Fibroblast of peridontal ligament (primary cell): ENCODE measurements around the gene CYP2D6.
"Not testable (repeated sequence)": the region's sequence is repeated elsewhere in the genome, so short reads cannot be mapped to it uniquely, and the experiment has no call there.

Experiments used
- DNase-seq: peaks from one replicate; pipeline ENCODE4 v3.0.0-alpha.2; 2010; ENCODE audit errors: extremely low read depth

The CYP2D6 gene

GRCh38 chr22:42134100-42135020 lies 3.8 kb upstream of the CYP2D6 start:
- DNase-seq: no peak

- DNase-seq: no peak
Measured at GRCh38 chr22:42132457-42132856, 1.8 kb upstream of the CYP2D6 start.

- no peak for DNase-seq
Measured at GRCh38 chr22:42131562-42131961, 952 bp upstream of the CYP2D6 start.

- not testable (repeated sequence) for DNase-seq
Measured at GRCh38 chr22:42130182-42130581, 428 bp downstream of the CYP2D6 start.

- DNase-seq: not testable (repeated sequence)
Measured at GRCh38 chr22:42128776-42129694, 1.6 kb downstream of the CYP2D6 start.

- not testable (repeated sequence) for DNase-seq
Measured at GRCh38 chr22:42128007-42128406, 2.6 kb downstream of the CYP2D6 start.

- DNase-seq: no peak
Measured at GRCh38 chr22:42127606-42128005, 3.0 kb downstream of the CYP2D6 start.

- DNase-seq: not testable (repeated sequence)
Measured at GRCh38 chr22:42123529-42123928, 7.1 kb downstream of the CYP2D6 start.

GRCh38 chr22:42120231-42121021 lies 10.2 kb downstream of the CYP2D6 start:
- not testable (repeated sequence) for DNase-seq

GRCh38 chr22:42116848-42117424 lies 13.7 kb downstream of the CYP2D6 start:
- no peak for DNase-seq

- not testable (repeated sequence) for DNase-seq
Measured at GRCh38 chr22:42115420-42115830, 15.2 kb downstream of the CYP2D6 start.

GRCh38 chr22:42114721-42115120 lies 15.9 kb downstream of the CYP2D6 start:
- peak; percentile 27 for DNase-seq

- not testable (repeated sequence) for DNase-seq
Measured at GRCh38 chr22:42112793-42113192, 17.8 kb downstream of the CYP2D6 start.

GRCh38 chr22:42111798-42112197 lies 18.8 kb downstream of the CYP2D6 start:
- DNase-seq: no peak

GRCh38 chr22:42108848-42109247 lies 21.8 kb downstream of the CYP2D6 start:
- no peak for DNase-seq

GRCh38 chr22:42104332-42104860 lies 26.2 kb downstream of the CYP2D6 start:
- not testable (repeated sequence) for DNase-seq

GRCh38 chr22:42101199-42101598 lies 29.4 kb downstream of the CYP2D6 start:
- DNase-seq: no peak

- DNase-seq: no peak
Measured at GRCh38 chr22:42091455-42091782, 39.2 kb downstream of the CYP2D6 start.

GRCh38 chr22:42090596-42091454 lies 39.8 kb downstream of the CYP2D6 start, which contains the start of gene NDUFA6:
NDUFA6 (minus strand) TSS chr22:42090772; CDS start chr22:42090744, 28 bp downstream.
- peak; percentile 98 for DNase-seq

GRCh38 chr22:42086051-42086450 lies 44.6 kb downstream of the CYP2D6 start:
- no peak for DNase-seq
